ENCODE data around the gene CBX5. TPM values are rescaled to one million over a fixed set of nuclear protein-coding genes. Genes with fewer than 3 reads are reported as not detected.

CBX5 gene
- polyA plus RNA-seq, 1 donor (not counting 4 experiments of a cell fraction or from before 2014, with no cell fraction given), result 25.8 TPM

- H4K20me1 ChIP-seq (ENCODE audit: control insufficient read depth, extremely low read depth, insufficient read depth, low read length), result no peaks in the 10 kb centered on the region
- no peaks in the 10 kb centered on the region for H3K36me3 ChIP-seq (ENCODE audit: control insufficient read depth in 2 of 2, extremely low read depth in 1 of 2, insufficient read depth in 2 of 2, low read length in 2 of 2)
- H3K4me3 ChIP-seq (ENCODE audit: control insufficient read depth in 2 of 3, extremely low read depth in 1 of 3, insufficient read depth in 2 of 3, low read depth in 1 of 3, low read length in 3 of 3), result no peak overlapping the region
- TF ChIP-seq EZH2 (IDR thresholded peaks at IDR 0.05; ENCODE audit: low read length) (no peak), CTCF (optimal IDR thresholded peaks at IDR 0.05 in 1 of 3, IDR thresholded peaks at IDR 0.05 in 1 of 3, conservative IDR thresholded peaks at IDR 0.05 in 1 of 3; ENCODE audit: extremely low read depth in 1 of 3, insufficient read depth in 2 of 3, low read length in 3 of 3) (no peak)
- dilution Hi-C loops (cut with MboI; ENCODE audit: extremely low pct_ligation_motif_present, low sequenced_read_pairs), result no loop called here
- H3K4me1 ChIP-seq (ENCODE audit: control insufficient read depth, extremely low read depth, insufficient read depth, low read length), result peaks cover 26% of the 10 kb centered on the region
- no peak overlapping the region for H3K4me2 ChIP-seq (ENCODE audit: control insufficient read depth, extremely low read depth, insufficient read depth, low read depth, low read length)
- H3K27me3 ChIP-seq (ENCODE audit: control insufficient read depth, extremely low read depth, insufficient read depth, low read length), result no peaks in the 10 kb centered on the region
- H3K9me3 ChIP-seq (ENCODE audit: control insufficient read depth, low read depth, low read length), result no peaks in the 10 kb centered on the region
- FAIRE-seq (no peak), DNase-seq (ENCODE audit: low read depth, low spot score) (no peak)
- H3K9ac ChIP-seq (ENCODE audit: control insufficient read depth, extremely low read depth, insufficient read depth, low read length), result no peak overlapping the region
- no peak overlapping the region for H2AFZ ChIP-seq (ENCODE audit: control insufficient read depth, low read length)
- H3K27ac ChIP-seq (ENCODE audit: control insufficient read depth, insufficient read depth, low read length), result no peak overlapping the region
- no peaks in the 10 kb centered on the region for H3K9me1 ChIP-seq (ENCODE audit: control insufficient read depth, extremely low read depth, insufficient read depth, low read length)
- H3K79me2 ChIP-seq (ENCODE audit: control insufficient read depth, insufficient read depth, low read length), result no peaks in the 10 kb centered on the region
These were observed 68.0 kb downstream of the CBX5 start for GRCh38 chr12:54211920-54212319.

- Histone ChIP-seq H3K27me3 (ENCODE audit: control insufficient read depth, extremely low read depth, insufficient read depth, low read length) (no peaks in the 10 kb centered on the region), H3K4me1 (ENCODE audit: control insufficient read depth, extremely low read depth, insufficient read depth, low read length) (peaks cover 24% of the 10 kb centered on the region), H3K9me3 (ENCODE audit: control insufficient read depth, low read depth, low read length) (no peaks in the 10 kb centered on the region), H4K20me1 (ENCODE audit: control insufficient read depth, extremely low read depth, insufficient read depth, low read length) (no peaks in the 10 kb centered on the region), H3K9me1 (ENCODE audit: control insufficient read depth, extremely low read depth, insufficient read depth, low read length) (no peaks in the 10 kb centered on the region), H3K4me2 (ENCODE audit: control insufficient read depth, extremely low read depth, insufficient read depth, low read depth, low read length) (no peak overlapping the region), H3K79me2 (ENCODE audit: control insufficient read depth, insufficient read depth, low read length) (no peaks in the 10 kb centered on the region), H3K36me3 (ENCODE audit: control insufficient read depth in 2 of 2, extremely low read depth in 1 of 2, insufficient read depth in 2 of 2, low read length in 2 of 2) (no peaks in the 10 kb centered on the region), H3K27ac (ENCODE audit: control insufficient read depth, insufficient read depth, low read length) (no peak overlapping the region), H2AFZ (ENCODE audit: control insufficient read depth, low read length) (no peak overlapping the region), H3K4me3 (ENCODE audit: control insufficient read depth in 2 of 3, extremely low read depth in 1 of 3, insufficient read depth in 2 of 3, low read depth in 1 of 3, low read length in 3 of 3) (no peak overlapping the region), H3K9ac (ENCODE audit: control insufficient read depth, extremely low read depth, insufficient read depth, low read length) (no peak overlapping the region)
- DNase-seq (ENCODE audit: low read depth, low spot score) (no peak), FAIRE-seq (no peak)
- TF ChIP-seq EZH2 (IDR thresholded peaks at IDR 0.05; ENCODE audit: low read length), result no peak
- TF ChIP-seq CTCF (optimal IDR thresholded peaks at IDR 0.05 in 1 of 3, IDR thresholded peaks at IDR 0.05 in 1 of 3, conservative IDR thresholded peaks at IDR 0.05 in 1 of 3; ENCODE audit: extremely low read depth in 1 of 3, insufficient read depth in 2 of 3, low read length in 3 of 3), result no peak
- dilution Hi-C loops (cut with MboI; ENCODE audit: extremely low pct_ligation_motif_present, low sequenced_read_pairs), result no loop called here
These were observed 69.5 kb downstream of the CBX5 start for GRCh38 chr12:54210400-54210790.

Data from keratinocyte (primary cell).